GM13976 (cell line): Measurements from ENCODE around the gene GPR31.

ENCODE experiments used
- DNase-seq: peaks from one replicate; pipeline ENCODE4 v3.0.0; 2012; ENCODE audit warnings: low spot score
- CTCF ChIP-seq: IDR thresholded peaks from 2 replicates; pipeline ENCODE4 v1.5.1; 2012; ENCODE audit warnings: borderline replicate concordance, mild to moderate bottlenecking; ENCODE audit not compliant: insufficient read depth; ENCODE audit errors: extremely low read depth, missing control alignments, control extremely low read depth
- in situ Hi-C: fragments of 300-500 bp; cut with MboI; formaldehyde crosslinking; loops from one replicate; pipeline ENCODE4 v1.12.0; 2022; ENCODE audit warnings: low sequenced_read_pairs, mixed read lengths, inconsistent platforms; ENCODE audit not compliant: unreplicated experiment

GPR31 gene

GRCh38 chr6:167130712-167131684, 26.8 kb downstream of the GPR31 start:
- peak; percentile 69 for DNase-seq
- in situ Hi-C loops, result loop anchor here (5.0 to 10.0 kb wide), 2 partner anchors 44 to 126 kb away; no protein-coding TSS in a partner anchor
- TF ChIP-seq CTCF, result no peak

- in situ Hi-C loops, result loop anchor here (5.0 to 10.0 kb wide), 2 partner anchors 43 to 125 kb away; no protein-coding TSS in a partner anchor
- TF ChIP-seq CTCF, result no peak
Measured at GRCh38 chr6:167130008-167130677, 27.6 kb downstream of the GPR31 start.

GRCh38 chr6:167129562-167129961, 28.2 kb downstream of the GPR31 start:
- in situ Hi-C loops, result no loop called here
- no peak for TF ChIP-seq CTCF

More at GRCh38 chr6:167130008-167130677, 27.6 kb downstream of the GPR31 start:
- DNase-seq, result peak; percentile 63

GRCh38 chr6:167129159-167129558, 28.6 kb downstream of the GPR31 start:
- no peak for DNase-seq
- no peak for TF ChIP-seq CTCF
- in situ Hi-C loops, result no loop called here

More at GRCh38 chr6:167129562-167129961, 28.2 kb downstream of the GPR31 start:
- no peak for DNase-seq

GRCh38 chr6:167127785-167128531, 29.8 kb downstream of the GPR31 start:
- no peak for TF ChIP-seq CTCF
- DNase-seq, result no peak
- in situ Hi-C loops, result no loop called here

GRCh38 chr6:167125855-167126349, 31.9 kb downstream of the GPR31 start:
- DNase-seq, result no peak
- in situ Hi-C loops, result no loop called here
- TF ChIP-seq CTCF, result no peak
